ENCODE measurements around the gene HOXC6.
"Not testable (repeated sequence)": the region's sequence is repeated elsewhere in the genome, so short reads cannot be mapped to it uniquely, and the experiment has no call there.

The HOXC6 gene

DNA sequence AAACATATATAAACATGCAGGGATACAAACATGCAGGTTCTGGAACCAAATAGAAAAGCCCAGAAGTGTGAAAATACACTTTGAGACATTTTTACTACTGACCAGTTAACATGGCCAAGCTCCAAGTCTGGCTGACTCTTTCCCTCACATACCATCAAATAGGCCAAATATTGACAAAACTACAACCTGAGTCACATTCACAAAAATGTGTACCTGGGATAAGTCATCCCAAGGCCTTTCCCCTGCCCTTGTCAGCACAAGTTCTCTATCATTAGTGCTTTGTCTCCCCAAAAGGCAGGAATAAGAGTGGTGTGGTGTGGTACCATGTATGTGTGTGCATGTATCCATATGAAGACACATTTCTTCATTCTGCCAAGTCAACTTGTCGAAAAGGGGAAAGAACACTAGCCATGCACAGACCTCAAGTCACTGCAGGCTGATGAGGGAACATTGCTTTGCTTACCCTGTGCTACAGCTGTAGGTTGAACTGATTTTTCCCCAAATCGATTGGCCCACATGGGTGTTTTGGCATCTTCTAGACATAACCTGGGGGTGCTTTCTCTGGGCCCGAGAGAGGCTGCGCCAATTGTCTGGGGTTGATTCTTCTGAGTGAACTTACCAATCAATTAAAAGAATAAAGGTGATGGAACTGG lies 40.3 kb downstream of the HOXC6 start:
- Histone ChIP-seq H3K9me3 (no peaks in the 10 kb centered on the region), H3K27ac (no peak overlapping the region), H3K27me3 (no peaks in the 10 kb centered on the region), H3K4me3 (no peak overlapping the region), H3K4me1 (peaks cover 0 to 13% (median 6%) of the 10 kb centered on the region in 4 donors), H3K36me3 (no peaks in the 10 kb centered on the region)
- intact Hi-C loops (cut with DNase I; ENCODE audit: low total_unique reads), result no loop called here
- TF ChIP-seq CTCF (IDR thresholded peaks at IDR 0.05), result no peak
- DNase-seq, result no peak

- Histone ChIP-seq H3K4me3 (no peak overlapping the region), H3K9me3 (no peaks in the 10 kb centered on the region), H3K27me3 (no peaks in the 10 kb centered on the region), H3K36me3 (no peaks in the 10 kb centered on the region), H3K4me1 (peaks cover 0 to 13% (median 6%) of the 10 kb centered on the region in 4 donors), H3K27ac (no peak overlapping the region)
- TF ChIP-seq CTCF (IDR thresholded peaks at IDR 0.05), result no peak
- intact Hi-C loops (cut with DNase I; ENCODE audit: low total_unique reads), result no loop called here
- no peak for DNase-seq
Observed at GRCh38 chr12:54071942-54072341, 43.7 kb downstream of the HOXC6 start.

- intact Hi-C loops (cut with DNase I; ENCODE audit: low total_unique reads), result no loop called here
- H3K27me3 ChIP-seq, result no peaks in the 10 kb centered on the region
Observed at GRCh38 chr12:54074308-54074707, 46.1 kb downstream of the HOXC6 start.

DNA sequence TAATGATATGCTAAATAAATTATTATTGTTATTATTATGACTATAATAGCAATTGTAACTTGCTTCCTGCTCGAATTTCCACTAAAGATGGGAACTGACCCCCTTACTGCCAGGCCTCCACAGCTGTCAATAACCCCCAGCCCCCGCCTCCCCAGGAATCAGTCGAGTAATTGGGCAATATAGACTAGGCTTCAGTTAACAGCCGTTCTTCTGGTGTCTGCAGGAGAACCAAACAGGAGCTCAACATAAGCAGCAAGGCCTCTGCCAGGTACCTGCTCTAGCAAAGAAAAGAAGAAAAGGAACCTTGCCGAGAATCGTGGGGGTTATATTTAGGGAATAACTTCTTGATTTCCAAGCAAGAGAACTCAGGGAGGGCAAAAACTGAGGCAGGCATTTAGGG lies 47.2 kb downstream of the HOXC6 start:
- H3K36me3 ChIP-seq, result no peaks in the 10 kb centered on the region
- DNase-seq, result no peak

More at GRCh38 chr12:54074308-54074707, 46.1 kb downstream of the HOXC6 start:
- Histone ChIP-seq H3K4me3 (no peak overlapping the region), H3K27ac (no peak overlapping the region), H3K9me3 (no peaks in the 10 kb centered on the region), H3K4me1 (peaks cover 0 to 11% (median 0%) of the 10 kb centered on the region in 4 donors), H3K36me3 (no peaks in the 10 kb centered on the region)
- TF ChIP-seq CTCF (IDR thresholded peaks at IDR 0.05), result no peak
- no peak for DNase-seq

GRCh38 chr12:54075974-54076373 lies 47.7 kb downstream of the HOXC6 start:
- H3K4me3 ChIP-seq, result no peak overlapping the region
- intact Hi-C loops (cut with DNase I; ENCODE audit: low total_unique reads), result no loop called here
- TF ChIP-seq CTCF (IDR thresholded peaks at IDR 0.05), result no peak
- no peaks in the 10 kb centered on the region for H3K27me3 ChIP-seq
- H3K9me3 ChIP-seq, result no peaks in the 10 kb centered on the region
- H3K36me3 ChIP-seq, result no peaks in the 10 kb centered on the region
- H3K4me1 ChIP-seq, result peaks cover 0 to 15% (median 0%) of the 10 kb centered on the region in 4 donors
- no peak for DNase-seq
- H3K27ac ChIP-seq, result peak overlapping the region in 1 of 2 donors; percentile 94

More for the DNA sequence above, 47.2 kb downstream of the HOXC6 start:
- no peaks in the 10 kb centered on the region for H3K9me3 ChIP-seq
- no peaks in the 10 kb centered on the region for H3K27me3 ChIP-seq
- H3K4me1 ChIP-seq, result peaks cover 0 to 13% (median 0%) of the 10 kb centered on the region in 4 donors
- no peak overlapping the region for H3K4me3 ChIP-seq
- intact Hi-C loops (cut with DNase I; ENCODE audit: low total_unique reads), result no loop called here
- no peak overlapping the region for H3K27ac ChIP-seq
- TF ChIP-seq CTCF (IDR thresholded peaks at IDR 0.05), result no peak

DNA sequence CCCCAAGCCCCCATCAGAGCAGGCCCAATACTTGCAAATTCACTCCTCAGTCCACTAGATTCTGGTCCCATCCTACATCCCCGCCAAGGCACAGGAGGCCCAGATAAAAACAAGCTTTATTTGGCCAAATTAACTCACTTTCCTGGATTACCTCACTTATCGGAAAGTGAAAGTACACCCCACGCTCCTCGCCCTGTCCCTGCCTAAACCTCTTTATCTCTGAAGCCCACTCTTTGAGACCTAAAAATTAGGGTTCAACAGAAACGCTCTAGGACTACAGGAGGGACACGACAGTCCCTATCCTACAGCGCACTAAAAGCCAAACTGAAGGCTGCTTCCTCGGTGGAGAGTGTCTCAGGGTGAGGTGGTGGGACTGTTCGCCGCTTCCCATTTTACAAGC lies 49.6 kb downstream of the HOXC6 start:
- H3K4me3 ChIP-seq, result peak overlapping the region; percentile 33 to 48
- DNase-seq; H3K36me3 ChIP-seq; intact Hi-C loops (cut with DNase I; ENCODE audit: low total_unique reads); H3K9me3 ChIP-seq; H3K27me3 ChIP-seq: not testable (repeated sequence)
- peaks cover 0 to 28% (median 0%) of the 10 kb centered on the region in 4 donors for H3K4me1 ChIP-seq
- peak overlapping the region; percentile 84 to 94 for H3K27ac ChIP-seq

GRCh38 chr12:54079115-54079514 lies 50.9 kb downstream of the HOXC6 start:
- H3K9me3 ChIP-seq; DNase-seq; H3K36me3 ChIP-seq; intact Hi-C loops (cut with DNase I; ENCODE audit: low total_unique reads); H3K27me3 ChIP-seq: not testable (repeated sequence)
- peak overlapping the region; percentile 32 to 49 for H3K4me3 ChIP-seq
- peaks cover 0 to 34% (median 0%) of the 10 kb centered on the region in 4 donors for H3K4me1 ChIP-seq
- peak overlapping the region; percentile 84 to 94 for H3K27ac ChIP-seq

Measured in tibial artery (tissue), 4 donors.